HUES6 (cell line): Measurements from ENCODE around the gene DRD1.

Experiments
- H3K27ac ChIP-seq: 2 replicates; pipeline ENCODE4 v1.7.0; 2013; ENCODE audit warnings: low read depth, mild to moderate bottlenecking, low read length, inconsistent platforms
- H3K27me3 ChIP-seq: 2 replicates; pipeline ENCODE4 v1.6.1; 2013; ENCODE audit warnings: low read length; ENCODE audit not compliant: control insufficient read depth, insufficient read depth
- H3K36me3 ChIP-seq: 2 replicates; pipeline ENCODE4 v1.6.1; 2013; ENCODE audit warnings: low read length; ENCODE audit not compliant: control insufficient read depth, insufficient read depth
- H3K4me1 ChIP-seq: 2 replicates; pipeline ENCODE4 v1.6.1; 2013; ENCODE audit warnings: low read length; ENCODE audit not compliant: control insufficient read depth, insufficient read depth
- H3K4me3 ChIP-seq: 2 replicates; pipeline ENCODE4 v1.5.1; 2013; ENCODE audit warnings: low read depth, low read length
- H3K9ac ChIP-seq: one replicate; pipeline ENCODE4 v1.6.1; 2013; ENCODE audit warnings: mild to moderate bottlenecking, low read length
- H3K9me3 ChIP-seq: 2 replicates; pipeline ENCODE4 v1.6.1; 2013; ENCODE audit warnings: low read depth, low read length; ENCODE audit not compliant: control insufficient read depth, insufficient read depth

DRD1 gene

DNA sequence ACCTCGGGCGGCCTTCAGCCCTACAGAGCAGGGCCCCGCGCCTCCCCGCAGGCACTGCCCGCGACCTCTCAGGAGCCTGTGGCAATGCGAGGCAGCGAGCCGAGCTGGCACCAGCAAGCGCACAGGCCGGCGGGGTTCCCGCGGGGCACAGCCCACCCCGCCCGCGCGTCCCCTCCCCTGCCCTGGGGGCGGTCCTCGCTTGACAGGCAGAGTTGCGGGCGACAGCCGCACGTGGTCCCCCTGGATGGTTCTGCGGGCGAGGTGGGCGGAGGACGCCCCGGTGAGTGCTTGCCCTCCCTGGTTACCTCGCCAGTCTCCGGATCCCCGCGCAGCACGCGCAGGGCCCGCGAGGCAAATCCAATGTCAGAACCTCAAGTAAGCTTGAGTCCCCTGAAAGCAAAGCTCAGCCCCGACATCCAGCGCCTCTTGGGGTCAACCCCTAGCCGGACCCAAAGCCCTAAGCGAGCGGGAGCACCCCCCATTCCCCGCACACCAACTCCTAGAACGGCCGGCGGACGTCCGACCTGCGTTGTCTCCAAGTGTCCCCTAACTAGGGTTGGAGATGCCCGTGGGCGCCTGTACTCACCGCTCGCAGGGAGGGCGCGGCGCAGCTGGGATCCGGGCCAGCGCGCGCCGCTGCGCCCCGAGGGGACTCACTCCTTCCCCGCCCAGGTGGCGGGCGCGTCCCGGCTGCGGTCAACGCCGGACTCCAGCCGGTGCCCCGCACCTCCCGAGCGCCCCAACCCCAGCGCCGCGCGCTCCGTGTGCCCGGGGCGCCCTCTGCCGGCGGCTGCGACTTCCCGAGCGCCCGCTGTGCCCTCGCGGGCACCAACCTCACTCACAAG is at the start of gene DRD1:
TSS of gene DRD1 (minus strand) at position 123 of the 845 bp plus-strand sequence. CDS start 1,083 bp downstream, outside the sequence.
- Histone ChIP-seq H3K4me1 (peaks cover 20% of the 10 kb centered on the region), H3K27me3 (peaks cover 51% of the 10 kb centered on the region), H3K9ac (peak within 1 kb of the TSS; percentile 39), H3K36me3 (no peaks in the 10 kb centered on the region), H3K4me3 (peak within 1 kb of the TSS; percentile 65), H3K27ac (no peak within 1 kb of the TSS), H3K9me3 (no peaks in the 10 kb centered on the region)

DNA sequence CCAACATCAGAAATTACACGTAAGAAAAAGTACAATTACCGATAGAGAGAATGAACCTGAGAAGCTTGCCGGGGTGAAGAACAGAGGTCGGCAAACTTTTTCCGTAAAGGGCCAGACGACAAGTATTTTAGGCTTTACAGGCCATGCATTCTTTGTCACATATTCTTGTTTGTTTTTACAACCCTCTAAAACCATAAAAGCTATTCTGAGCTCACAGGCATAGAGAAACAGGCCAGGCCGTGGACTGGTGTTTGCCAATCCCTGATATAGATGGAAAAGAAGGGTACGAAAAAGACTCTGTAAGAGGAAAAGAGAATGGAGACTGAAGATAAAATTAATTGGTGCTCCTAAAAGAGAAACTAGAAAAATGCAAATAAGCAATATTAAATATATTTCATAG is 49.7 kb upstream of the DRD1 start:
- peaks cover 68% of the 10 kb centered on the region for H3K36me3 ChIP-seq
- H3K9ac ChIP-seq: no peak overlapping the region
- no peak overlapping the region for H3K27ac ChIP-seq
- H3K4me1 ChIP-seq: no peaks in the 10 kb centered on the region
- H3K27me3 ChIP-seq: no peaks in the 10 kb centered on the region
- H3K4me3 ChIP-seq: no peak overlapping the region
- no peaks in the 10 kb centered on the region for H3K9me3 ChIP-seq

DNA sequence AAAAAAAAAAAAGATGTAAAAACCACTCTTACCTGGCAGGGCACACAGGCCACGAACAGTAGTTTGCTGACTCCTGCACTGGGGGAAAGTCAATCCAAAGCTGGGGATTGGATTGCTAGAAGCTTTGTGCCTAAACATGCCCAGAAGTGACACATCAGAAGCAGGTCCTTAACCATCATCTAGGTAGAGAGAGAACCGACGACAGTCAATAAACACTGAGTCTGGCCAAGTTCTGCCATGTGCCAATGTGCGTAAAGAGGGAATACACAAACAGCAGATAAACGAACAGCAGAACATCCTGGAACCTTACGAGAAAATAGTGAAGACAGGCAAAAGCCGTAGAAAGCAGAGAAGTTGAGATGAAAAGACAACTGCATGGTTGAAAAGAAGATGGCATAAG is 49.3 kb upstream of the DRD1 start:
- Histone ChIP-seq H3K27ac (no peak overlapping the region), H3K36me3 (peaks cover 67% of the 10 kb centered on the region), H3K4me1 (no peaks in the 10 kb centered on the region), H3K9me3 (no peaks in the 10 kb centered on the region), H3K9ac (no peak overlapping the region), H3K4me3 (no peak overlapping the region), H3K27me3 (no peaks in the 10 kb centered on the region)

DNA sequence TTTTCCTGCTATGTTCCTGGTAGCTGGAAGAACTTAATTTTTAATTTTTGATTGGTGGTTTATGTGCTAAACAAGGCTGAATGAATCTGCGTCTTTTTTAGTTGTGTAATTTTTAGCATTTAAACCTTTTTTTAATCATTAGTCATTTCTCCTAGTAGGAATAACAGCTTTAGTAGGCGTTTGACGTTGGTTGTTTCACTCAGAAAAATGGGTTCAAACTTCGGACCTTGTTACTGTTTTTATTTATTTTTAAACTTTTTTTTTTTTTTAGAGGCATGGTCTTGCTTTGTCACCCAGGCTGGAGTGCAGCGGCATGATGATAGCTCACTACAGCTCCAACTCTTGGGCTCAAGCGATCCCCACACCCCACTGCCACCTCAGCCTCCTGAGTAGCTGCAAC is 47.2 kb upstream of the DRD1 start:
- H3K4me3 ChIP-seq: no peak overlapping the region
- no peaks in the 10 kb centered on the region for H3K27me3 ChIP-seq
- no peaks in the 10 kb centered on the region for H3K9me3 ChIP-seq
- no peaks in the 10 kb centered on the region for H3K4me1 ChIP-seq
- no peak overlapping the region for H3K9ac ChIP-seq
- peaks cover 65% of the 10 kb centered on the region for H3K36me3 ChIP-seq
- H3K27ac ChIP-seq: no peak overlapping the region

DNA sequence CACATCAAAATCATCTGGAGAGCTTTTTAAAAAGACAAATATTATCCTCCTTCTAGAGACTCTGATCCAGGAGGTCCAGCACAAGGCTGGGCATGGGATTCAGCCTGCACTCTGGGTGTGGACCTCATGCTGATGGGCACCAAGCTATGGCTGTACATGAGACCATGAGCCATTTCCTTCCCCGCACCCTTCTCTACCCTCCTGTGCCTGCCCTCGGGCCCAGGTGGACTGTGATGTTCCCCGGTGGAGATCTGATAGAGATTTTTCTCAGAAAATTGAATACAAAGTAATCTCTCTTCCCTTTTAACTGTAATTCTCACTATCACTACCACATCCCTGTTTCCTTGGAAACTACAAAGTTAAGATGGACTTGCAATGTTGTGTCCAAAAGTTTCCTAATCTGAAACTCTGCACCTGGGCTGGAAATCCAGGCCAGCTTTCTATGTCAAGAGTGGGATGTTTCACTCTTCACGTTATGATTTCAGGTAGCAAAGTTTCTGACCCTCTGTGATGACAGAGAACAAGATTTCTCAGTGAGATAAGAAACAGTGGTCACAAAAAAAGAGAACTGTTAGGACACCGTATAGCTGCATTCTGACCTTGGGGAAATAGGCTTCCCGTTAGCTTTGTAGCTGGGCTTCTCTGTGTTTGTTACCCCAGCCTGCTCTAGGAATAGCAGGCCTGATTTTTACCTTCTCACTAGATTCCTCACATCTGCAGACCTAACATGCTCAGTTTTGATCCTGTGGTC is 45.9 kb upstream of the DRD1 start:
- H3K27ac ChIP-seq: no peak overlapping the region
- peaks cover 71% of the 10 kb centered on the region for H3K36me3 ChIP-seq
- H3K9me3 ChIP-seq: no peaks in the 10 kb centered on the region
- no peak overlapping the region for H3K4me3 ChIP-seq
- no peaks in the 10 kb centered on the region for H3K27me3 ChIP-seq
- no peak overlapping the region for H3K9ac ChIP-seq
- H3K4me1 ChIP-seq: no peaks in the 10 kb centered on the region

DNA sequence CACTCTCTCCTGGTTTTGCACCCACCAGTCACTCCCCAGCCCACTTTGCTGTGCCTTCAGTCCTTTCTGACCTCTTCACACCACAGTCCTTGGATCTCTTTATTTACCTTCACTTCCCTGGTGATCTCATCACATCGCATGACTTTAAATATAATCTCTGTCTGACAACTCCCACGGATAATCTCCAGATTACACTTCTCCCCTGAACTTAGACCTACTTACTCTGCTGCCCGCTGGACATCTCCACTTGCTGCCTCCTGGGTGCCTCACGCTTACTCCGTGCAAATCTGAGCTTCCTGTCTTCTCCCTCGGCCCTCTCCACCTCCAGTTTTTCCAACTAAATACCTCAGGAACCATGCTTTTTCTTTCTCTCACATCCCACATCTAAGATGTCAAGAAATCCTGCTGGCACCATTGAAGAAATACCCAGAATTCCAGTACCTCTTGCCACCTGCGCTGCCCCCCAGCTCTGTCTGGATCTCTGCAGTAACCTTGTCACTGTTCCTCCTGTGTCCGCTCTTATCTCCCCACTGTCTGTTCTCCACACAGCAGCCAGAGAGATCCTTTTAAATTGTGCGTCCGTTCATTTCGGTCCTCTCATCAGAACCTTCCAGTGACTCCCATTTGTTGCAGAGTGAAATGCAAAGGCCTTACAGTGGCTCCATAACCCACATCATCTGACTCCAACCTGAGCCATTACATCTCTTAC is 43.7 kb upstream of the DRD1 start:
- Histone ChIP-seq H3K27me3 (no peaks in the 10 kb centered on the region), H3K27ac (no peak overlapping the region), H3K9me3 (no peaks in the 10 kb centered on the region), H3K9ac (no peak overlapping the region), H3K36me3 (peaks cover 70% of the 10 kb centered on the region), H3K4me3 (no peak overlapping the region), H3K4me1 (no peaks in the 10 kb centered on the region)

DNA sequence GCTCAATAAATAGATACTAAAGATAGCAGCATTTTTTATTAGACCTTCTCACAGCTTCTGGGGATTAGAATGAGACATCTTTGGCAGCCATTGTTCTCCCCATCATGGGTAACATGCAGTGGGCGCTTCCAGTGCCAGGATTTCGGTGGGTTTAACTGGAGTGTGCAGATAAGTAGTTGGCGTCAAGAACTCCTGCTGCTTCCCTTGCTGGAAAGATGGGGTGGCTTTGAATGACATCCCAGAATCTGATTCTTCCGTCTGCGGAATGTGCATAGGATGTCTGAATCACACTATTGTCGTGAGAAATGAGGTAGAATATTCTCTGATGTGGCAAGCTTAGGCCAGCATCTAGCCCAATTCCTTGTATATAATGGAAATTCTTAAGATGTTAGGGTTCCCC is 41.6 kb upstream of the DRD1 start:
- Histone ChIP-seq H3K36me3 (peaks cover 72% of the 10 kb centered on the region), H3K27ac (no peak overlapping the region), H3K4me1 (no peaks in the 10 kb centered on the region), H3K4me3 (no peak overlapping the region), H3K9me3 (no peaks in the 10 kb centered on the region), H3K9ac (no peak overlapping the region), H3K27me3 (no peaks in the 10 kb centered on the region)

DNA sequence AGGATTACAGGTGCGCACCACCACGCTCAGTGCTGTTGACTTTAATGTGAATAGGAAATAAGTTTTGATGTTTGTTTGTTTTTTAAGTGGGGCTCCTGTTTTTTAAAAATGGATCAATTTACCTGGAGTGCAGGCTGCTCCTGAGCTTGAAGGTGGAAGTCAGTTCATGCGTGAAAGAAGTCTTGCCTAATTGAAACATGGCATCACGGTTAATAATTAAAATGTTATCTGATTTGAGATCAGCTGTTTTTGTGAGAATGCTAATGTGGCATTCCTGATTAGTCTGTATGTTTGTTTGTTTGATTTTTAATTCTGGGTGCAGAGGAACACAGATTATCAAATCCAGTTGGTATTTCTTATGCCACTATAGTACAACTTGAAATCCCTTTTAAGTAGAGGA is 40.8 kb upstream of the DRD1 start:
- Histone ChIP-seq H3K27ac (no peak overlapping the region), H3K4me1 (peaks cover 2% of the 10 kb centered on the region), H3K4me3 (no peak overlapping the region), H3K27me3 (no peaks in the 10 kb centered on the region), H3K36me3 (peaks cover 74% of the 10 kb centered on the region), H3K9ac (no peak overlapping the region), H3K9me3 (no peaks in the 10 kb centered on the region)

DNA sequence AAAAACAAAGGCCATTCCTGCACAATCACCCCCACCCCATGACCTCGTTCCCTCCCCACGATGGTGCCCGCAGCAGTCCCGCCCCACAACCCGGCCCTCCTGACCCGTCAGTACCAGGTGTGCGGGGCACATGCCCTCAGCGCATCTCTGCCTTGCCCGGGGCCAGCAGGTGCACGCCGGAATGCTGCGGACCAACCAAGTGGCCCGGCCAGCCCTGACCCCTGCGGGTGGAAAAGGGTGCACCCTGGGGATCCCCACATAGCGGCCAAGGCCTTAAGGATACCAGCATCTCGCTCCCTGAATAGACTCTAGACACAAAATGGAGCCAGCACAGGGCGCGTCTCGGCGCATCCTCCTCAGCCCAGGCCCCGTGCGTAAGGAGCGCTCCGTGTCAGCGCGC is 40.3 kb upstream of the DRD1 start:
- Histone ChIP-seq H3K9me3 (no peaks in the 10 kb centered on the region), H3K9ac (no peak overlapping the region), H3K36me3 (peaks cover 69% of the 10 kb centered on the region), H3K27ac (no peak overlapping the region), H3K4me3 (no peak overlapping the region), H3K27me3 (no peaks in the 10 kb centered on the region), H3K4me1 (peaks cover 7% of the 10 kb centered on the region)

DNA sequence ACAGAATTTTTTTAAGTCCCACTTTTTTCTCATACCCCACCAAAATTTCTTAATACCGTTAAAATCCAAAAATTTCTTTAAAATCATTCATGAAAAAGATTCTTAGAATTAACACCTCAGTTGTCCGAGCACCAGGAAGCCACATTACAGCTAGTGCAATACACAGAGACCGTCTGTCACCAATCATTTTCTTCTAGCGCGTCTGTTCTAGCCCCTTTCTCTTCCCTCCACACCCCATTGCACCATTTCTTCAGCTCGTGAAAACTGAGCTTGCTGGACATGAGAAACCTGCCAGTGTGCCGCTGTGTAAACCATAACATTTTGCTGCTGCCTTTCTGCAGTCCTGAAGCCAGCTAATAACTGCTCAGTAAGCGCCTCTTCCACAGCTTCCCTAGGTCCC is 39.4 kb upstream of the DRD1 start:
- Histone ChIP-seq H3K27me3 (no peaks in the 10 kb centered on the region), H3K27ac (no peak overlapping the region), H3K9ac (no peak overlapping the region), H3K4me3 (no peak overlapping the region), H3K36me3 (peaks cover 60% of the 10 kb centered on the region), H3K4me1 (peaks cover 7% of the 10 kb centered on the region), H3K9me3 (no peaks in the 10 kb centered on the region)
